Activated naive CD4-positive, alpha-beta T cell treated with anti-CD3 and anti-CD28 coated beads for 36 hours (primary cell): Measurements from ENCODE around the gene MTHFD1L. TPM values are rescaled to one million over a fixed set of nuclear protein-coding genes. Genes with fewer than 3 reads are reported as not detected.

ENCODE experiments used
- CTCF ChIA-PET: fragments of 350-600 bp; sonication (Branson Sonifier 250); formaldehyde crosslinking; loops from one replicate; lab custom pipeline; 2021; ENCODE audit warnings: antibody characterized with exemption; lab: Charles Lee
- DNase-seq: peaks from one replicate; pipeline ENCODE4 v3.0.0-alpha.2; 2020
- H3K27ac Mint-ChIP-seq: one replicate; pipeline ENCODE4 v1.8.0; 2021; ENCODE audit warnings: mild to moderate bottlenecking, mixed read lengths
- H3K27me3 Mint-ChIP-seq: one replicate; pipeline ENCODE4 v1.8.0; 2021; ENCODE audit warnings: low read depth, mixed read lengths
- H3K36me3 Mint-ChIP-seq: one replicate; pipeline ENCODE4 v1.8.0; 2021; ENCODE audit warnings: low read depth, mixed read lengths
- H3K4me1 Mint-ChIP-seq: one replicate; pipeline ENCODE4 v1.8.0; 2021; ENCODE audit warnings: low read depth, mixed read lengths
- H3K4me3 Mint-ChIP-seq: one replicate; pipeline ENCODE4 v1.8.0; 2021; ENCODE audit warnings: mild to moderate bottlenecking, moderate library complexity, mixed read lengths
- H3K9me3 Mint-ChIP-seq: one replicate; pipeline ENCODE4 v1.8.0; 2021; ENCODE audit warnings: mixed read lengths
- intact Hi-C: fragments of 100-400 bp; cut with micrococcal nuclease; formaldehyde crosslinking; loops from one replicate; pipeline ENCODE4 v1.15.1; 2023
- total RNA-seq, 2 experiments: library from RNA; stranded (reverse); gene quantifications; one replicate each; pipeline ENCODE4 v1.2.3, GENCODE V29; 2021

Gene MTHFD1L
- total RNA-seq, 2 experiments from 2014 or later, result 181 to 194 TPM

DNA sequence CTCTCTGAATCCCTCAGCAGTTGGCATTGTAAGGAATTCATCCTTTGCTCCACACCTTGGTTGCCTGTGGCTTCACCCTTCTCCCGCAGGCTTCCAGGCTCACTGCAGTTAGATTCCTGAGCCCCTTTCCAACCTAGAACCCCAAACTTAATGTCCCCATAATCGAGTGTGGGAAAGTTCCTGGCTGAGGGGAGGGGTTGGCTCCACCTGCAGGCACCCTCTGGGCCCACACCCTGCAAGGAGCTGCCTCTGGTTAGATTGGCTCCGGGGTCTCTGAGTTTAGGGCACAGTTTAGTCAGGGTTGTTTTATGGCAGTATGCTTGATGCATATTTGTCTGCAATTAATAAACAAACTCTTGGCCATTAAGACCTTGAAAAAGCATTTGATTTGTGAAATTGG is 63.4 kb downstream of the MTHFD1L start:
- intact Hi-C loops, result no loop called here
- Mint-ChIP-seq H3K36me3 (peaks cover 52% of the 10 kb centered on the region), H3K27ac (no peak overlapping the region), H3K4me1 (no peaks in the 10 kb centered on the region), H3K4me3 (no peak overlapping the region), H3K9me3 (no peaks in the 10 kb centered on the region), H3K27me3 (no peaks in the 10 kb centered on the region)
- no peak for DNase-seq
- CTCF ChIA-PET, result no interaction called here

DNA sequence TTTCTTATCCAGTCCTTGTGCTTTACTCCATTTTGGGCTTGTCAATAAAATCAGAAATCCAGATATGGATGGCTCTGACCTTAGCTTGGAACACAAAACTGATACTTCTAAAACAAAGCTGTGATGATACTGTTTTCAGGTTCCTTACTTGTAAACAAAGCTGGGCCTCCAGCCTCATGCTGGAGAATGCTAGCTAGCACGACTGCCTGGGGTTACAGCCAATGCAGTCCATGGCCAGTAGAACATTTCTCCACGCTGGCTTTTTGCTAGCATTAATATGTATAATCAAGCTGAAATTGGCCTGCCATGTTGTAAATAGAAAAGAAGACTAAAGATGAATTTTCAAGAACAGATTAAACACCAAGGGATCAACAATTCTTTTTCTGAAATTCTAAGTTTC is 63.9 kb downstream of the MTHFD1L start:
- intact Hi-C loops, result no loop called here
- Mint-ChIP-seq H3K9me3 (no peaks in the 10 kb centered on the region), H3K27me3 (no peaks in the 10 kb centered on the region), H3K27ac (no peak overlapping the region), H3K4me3 (no peak overlapping the region), H3K4me1 (no peaks in the 10 kb centered on the region), H3K36me3 (peaks cover 56% of the 10 kb centered on the region)
- CTCF ChIA-PET, result interaction anchor here (1.2 kb wide), 1 partner anchor 85 kb away, joined by 4 read pairs; no protein-coding TSS in a partner anchor
- DNase-seq, result no peak

DNA sequence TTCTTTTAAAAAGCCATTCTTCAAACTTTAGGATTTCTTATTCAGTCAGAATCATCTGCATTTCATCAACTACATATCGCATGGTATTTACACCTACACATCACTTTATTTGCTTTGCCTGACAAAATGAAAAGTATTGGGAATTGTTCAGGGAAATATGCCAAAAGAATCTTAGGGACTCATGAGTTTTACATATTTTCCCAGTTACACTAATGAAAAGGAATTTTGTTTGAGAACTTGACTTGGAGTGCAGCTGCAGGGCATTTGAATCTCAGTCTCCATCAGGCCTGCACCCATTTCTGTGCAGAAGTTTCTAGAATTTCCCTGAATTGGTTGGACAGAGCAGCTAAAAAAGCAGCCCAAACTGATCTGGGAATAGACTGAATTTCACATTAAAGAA is 65.3 kb downstream of the MTHFD1L start:
- no peaks in the 10 kb centered on the region for H3K27me3 Mint-ChIP-seq
- no peaks in the 10 kb centered on the region for H3K9me3 Mint-ChIP-seq
- DNase-seq, result no peak
- H3K36me3 Mint-ChIP-seq, result peaks cover 55% of the 10 kb centered on the region
- H3K4me3 Mint-ChIP-seq, result no peak overlapping the region
- no peak overlapping the region for H3K27ac Mint-ChIP-seq
- no peaks in the 10 kb centered on the region for H3K4me1 Mint-ChIP-seq
- CTCF ChIA-PET, result no interaction called here
- intact Hi-C loops, result no loop called here

DNA sequence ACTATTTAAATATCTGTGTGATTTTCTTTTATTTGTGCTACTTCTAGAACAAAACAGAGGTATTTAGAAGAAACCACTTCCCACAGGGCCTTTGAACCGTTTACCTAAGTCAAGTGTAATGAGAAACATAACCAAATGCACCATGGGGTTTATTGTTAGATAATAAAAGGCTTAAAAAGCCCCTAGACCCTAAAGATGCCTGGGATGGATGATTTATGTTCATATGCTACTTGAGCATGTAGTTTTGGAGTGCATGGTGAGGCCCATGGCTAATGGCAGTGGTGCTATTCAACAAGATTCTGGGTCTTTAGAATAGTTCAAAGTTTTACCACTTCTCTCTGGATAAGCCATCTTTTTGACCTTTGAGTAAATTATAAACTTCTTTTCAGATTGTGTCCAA is 65.9 kb downstream of the MTHFD1L start:
- no peaks in the 10 kb centered on the region for H3K27me3 Mint-ChIP-seq
- H3K27ac Mint-ChIP-seq, result no peak overlapping the region
- no peak overlapping the region for H3K4me3 Mint-ChIP-seq
- DNase-seq, result no peak
- H3K9me3 Mint-ChIP-seq, result no peaks in the 10 kb centered on the region
- intact Hi-C loops, result no loop called here
- no peaks in the 10 kb centered on the region for H3K4me1 Mint-ChIP-seq
- peaks cover 54% of the 10 kb centered on the region for H3K36me3 Mint-ChIP-seq
- CTCF ChIA-PET, result no interaction called here

DNA sequence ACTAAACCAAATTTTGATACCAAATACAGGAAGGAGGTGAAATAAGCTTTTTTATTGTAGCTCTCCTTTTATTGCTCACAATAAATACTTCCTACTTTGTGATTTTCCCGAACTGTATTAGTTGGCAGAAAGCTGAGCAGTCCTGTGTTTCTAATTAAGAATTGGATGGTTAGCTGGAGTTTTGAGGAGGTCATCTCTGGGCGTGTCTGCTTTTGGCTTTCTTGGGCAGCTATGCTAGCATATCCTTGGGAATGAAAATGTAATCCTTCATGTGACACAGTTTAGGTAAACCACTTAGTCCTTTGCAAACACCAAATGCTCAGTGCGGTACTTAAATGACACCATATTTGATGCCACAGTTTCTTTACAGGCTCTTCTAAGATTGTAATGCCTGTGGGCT is 67.5 kb downstream of the MTHFD1L start:
- Mint-ChIP-seq H3K9me3 (no peaks in the 10 kb centered on the region), H3K27ac (no peak overlapping the region), H3K4me3 (no peak overlapping the region), H3K27me3 (no peaks in the 10 kb centered on the region), H3K4me1 (no peaks in the 10 kb centered on the region), H3K36me3 (peaks cover 59% of the 10 kb centered on the region)
- DNase-seq, result no peak
- CTCF ChIA-PET, result interaction anchor here (0.6 to 1.5 kb wide), 2 partner anchors 41 to 230 kb away, joined by 3 read pairs; no protein-coding TSS in a partner anchor
- intact Hi-C loops, result no loop called here

DNA sequence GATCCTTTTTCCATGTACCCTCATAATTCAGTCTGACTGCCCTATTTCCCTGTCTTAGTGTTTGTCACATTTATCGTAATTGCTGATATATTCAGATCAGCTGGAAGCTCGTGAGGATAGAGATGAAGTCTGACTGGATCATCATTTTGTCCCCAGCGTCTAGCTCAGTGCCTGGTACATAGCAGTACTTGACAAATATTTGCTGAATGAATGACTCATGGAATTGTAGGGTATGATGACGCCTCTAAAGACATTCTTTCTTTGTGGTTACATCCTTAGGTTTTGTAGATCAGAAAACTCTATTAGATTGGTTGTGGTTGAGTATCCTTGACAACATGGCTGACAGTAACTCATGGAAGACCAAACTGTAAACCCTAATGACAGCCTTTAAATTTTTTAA is 68.9 kb downstream of the MTHFD1L start:
- Mint-ChIP-seq H3K4me3 (no peak overlapping the region), H3K27ac (no peak overlapping the region), H3K27me3 (no peaks in the 10 kb centered on the region), H3K4me1 (no peaks in the 10 kb centered on the region), H3K36me3 (peaks cover 66% of the 10 kb centered on the region), H3K9me3 (no peaks in the 10 kb centered on the region)
- intact Hi-C loops, result no loop called here
- CTCF ChIA-PET, result no interaction called here
- DNase-seq, result no peak

DNA sequence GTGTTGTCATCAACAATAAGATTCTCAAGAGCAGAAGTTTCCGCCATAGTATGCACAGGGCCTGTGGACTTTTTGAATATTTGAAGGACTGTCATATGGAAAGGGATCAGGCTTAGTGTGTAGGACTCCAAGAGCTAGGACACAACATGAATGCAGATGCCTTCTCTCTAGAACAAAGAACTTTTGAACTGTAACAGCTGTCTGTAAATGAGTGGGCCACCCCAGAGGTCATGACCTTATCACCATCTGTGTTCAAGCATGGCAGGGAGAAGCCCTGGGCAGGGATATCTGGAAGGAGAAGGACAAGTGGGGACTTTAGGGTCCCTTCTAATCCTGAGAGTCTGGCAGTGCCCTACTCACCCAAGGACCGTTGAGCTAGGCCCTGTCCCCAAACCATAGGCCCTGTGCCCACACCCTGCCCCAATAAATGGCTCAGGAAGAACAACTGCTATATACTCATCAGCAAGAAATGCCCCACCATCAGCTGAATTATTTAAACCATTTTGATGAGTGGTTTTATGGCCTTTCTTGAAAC is 70.6 kb downstream of the MTHFD1L start:
- Mint-ChIP-seq H3K36me3 (peaks cover 75% of the 10 kb centered on the region), H3K27ac (no peak overlapping the region), H3K4me3 (no peak overlapping the region), H3K9me3 (no peaks in the 10 kb centered on the region), H3K4me1 (no peaks in the 10 kb centered on the region), H3K27me3 (no peaks in the 10 kb centered on the region)
- intact Hi-C loops, result no loop called here
- CTCF ChIA-PET, result no interaction called here
- DNase-seq, result no peak

DNA sequence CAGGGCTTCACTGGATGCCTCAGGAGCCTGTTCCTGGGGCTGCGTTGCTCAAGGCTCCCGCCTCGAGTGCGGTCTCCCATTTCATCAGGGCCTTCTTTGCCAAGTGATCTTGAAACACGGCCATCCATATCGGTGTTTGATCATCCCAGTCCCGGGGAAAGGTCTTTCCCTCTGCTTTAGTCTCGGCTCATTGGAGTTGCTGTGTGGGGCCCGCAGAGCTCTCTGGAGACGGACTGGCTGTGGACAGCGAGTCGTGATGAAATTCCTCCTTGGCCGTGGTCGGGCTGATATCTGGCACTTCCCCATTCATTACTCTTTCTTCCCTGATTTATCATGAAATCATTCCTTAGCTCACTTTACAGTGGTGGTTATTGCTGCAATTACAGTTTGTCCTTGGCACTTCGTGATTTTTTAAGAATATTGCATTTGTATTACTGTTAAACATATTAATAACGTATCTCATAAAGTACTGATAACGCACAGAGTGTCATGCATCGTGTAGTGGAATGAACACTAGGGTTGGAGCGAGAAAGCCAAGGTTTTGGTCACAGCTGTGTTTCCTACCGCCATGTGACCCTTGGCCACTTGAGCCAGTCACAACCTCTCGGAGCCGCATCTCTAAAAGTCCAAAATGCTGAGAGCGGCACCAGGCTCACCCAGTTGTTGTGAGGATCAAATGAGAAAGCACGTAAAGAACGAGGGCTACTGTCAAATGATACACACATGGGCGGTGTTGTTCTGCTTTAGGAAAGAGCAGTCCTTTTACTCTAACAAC is 71.8 kb downstream of the MTHFD1L start:
- no peaks in the 10 kb centered on the region for H3K4me1 Mint-ChIP-seq
- CTCF ChIA-PET, result no interaction called here
- no peak overlapping the region for H3K27ac Mint-ChIP-seq
- no peaks in the 10 kb centered on the region for H3K9me3 Mint-ChIP-seq
- intact Hi-C loops, result no loop called here
- H3K36me3 Mint-ChIP-seq, result peaks cover 79% of the 10 kb centered on the region
- no peaks in the 10 kb centered on the region for H3K27me3 Mint-ChIP-seq
- no peak overlapping the region for H3K4me3 Mint-ChIP-seq
- DNase-seq, result no peak

DNA sequence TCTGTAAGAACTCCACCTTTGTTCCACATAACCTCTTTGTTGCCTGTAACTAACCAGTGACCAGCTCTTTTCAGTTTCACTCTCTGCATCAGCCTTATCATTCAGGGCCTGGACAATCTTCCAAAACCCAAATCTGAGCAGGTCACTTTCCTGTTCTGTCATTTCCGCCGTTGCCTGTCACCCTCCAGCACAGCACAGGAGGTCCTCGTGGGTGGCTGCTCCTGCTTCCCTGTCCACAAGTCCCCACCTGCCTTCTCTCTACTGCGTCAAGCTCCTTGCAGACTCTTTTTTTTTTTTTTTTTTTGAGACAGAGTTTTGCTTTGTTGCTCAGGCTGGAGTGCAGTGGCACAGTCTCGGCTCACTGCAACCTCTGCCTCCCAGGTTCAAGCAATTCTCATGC is 73.9 kb downstream of the MTHFD1L start:
- DNase-seq, result no peak
- H3K4me1 Mint-ChIP-seq, result no peaks in the 10 kb centered on the region
- H3K9me3 Mint-ChIP-seq, result no peaks in the 10 kb centered on the region
- intact Hi-C loops, result no loop called here
- H3K4me3 Mint-ChIP-seq, result no peak overlapping the region
- H3K27ac Mint-ChIP-seq, result no peak overlapping the region
- CTCF ChIA-PET, result no interaction called here
- H3K27me3 Mint-ChIP-seq, result no peaks in the 10 kb centered on the region
- peaks cover 67% of the 10 kb centered on the region for H3K36me3 Mint-ChIP-seq

DNA sequence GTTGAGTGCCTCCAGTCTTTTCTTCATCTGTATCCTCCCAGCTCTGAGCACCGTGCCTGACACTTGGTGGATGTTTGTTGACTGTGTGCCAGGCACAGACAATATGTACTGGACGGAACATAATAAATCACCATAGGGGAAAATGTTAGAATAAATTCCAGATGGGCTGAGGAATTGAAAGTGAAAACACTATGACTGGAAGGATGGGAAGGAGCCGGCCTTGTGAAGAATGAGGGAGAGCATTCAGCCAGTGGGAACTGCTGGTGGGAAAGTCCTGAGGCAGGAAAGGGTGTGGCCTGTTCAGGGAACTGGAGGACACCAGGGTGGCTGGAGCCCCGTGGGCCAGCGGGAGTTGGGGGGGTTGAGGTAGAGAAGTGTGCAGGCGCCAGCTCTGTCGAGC is 75.4 kb downstream of the MTHFD1L start:
- Mint-ChIP-seq H3K9me3 (no peaks in the 10 kb centered on the region), H3K36me3 (peaks cover 63% of the 10 kb centered on the region), H3K4me1 (no peaks in the 10 kb centered on the region), H3K27me3 (no peaks in the 10 kb centered on the region), H3K4me3 (no peak overlapping the region), H3K27ac (no peak overlapping the region)
- intact Hi-C loops, result no loop called here
- CTCF ChIA-PET, result no interaction called here
- no peak for DNase-seq

DNA sequence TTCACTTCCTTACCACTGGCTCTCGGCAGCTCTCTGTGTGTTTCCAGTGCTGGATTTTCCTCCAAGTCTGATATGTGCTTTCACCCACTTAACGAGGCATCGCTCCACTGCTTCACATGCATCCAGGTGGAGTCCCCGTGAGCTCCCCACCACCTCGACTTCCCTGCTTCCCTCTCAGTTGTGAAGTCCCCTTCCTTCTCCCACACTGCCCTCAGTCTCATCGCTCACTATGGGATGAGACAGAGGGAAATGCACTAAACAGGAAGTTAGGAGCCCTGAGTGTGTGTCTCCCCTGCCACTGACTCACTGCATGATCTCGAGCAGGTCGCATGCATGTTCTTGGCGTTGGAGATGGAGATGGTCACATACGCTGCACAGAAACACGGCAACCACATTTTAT is 84.0 kb downstream of the MTHFD1L start:
- CTCF ChIA-PET, result no interaction called here
- Mint-ChIP-seq H3K4me1 (no peaks in the 10 kb centered on the region), H3K9me3 (no peaks in the 10 kb centered on the region), H3K27me3 (no peaks in the 10 kb centered on the region), H3K4me3 (no peak overlapping the region), H3K36me3 (peaks cover 66% of the 10 kb centered on the region), H3K27ac (no peak overlapping the region)
- no peak for DNase-seq
- intact Hi-C loops, result no loop called here

DNA sequence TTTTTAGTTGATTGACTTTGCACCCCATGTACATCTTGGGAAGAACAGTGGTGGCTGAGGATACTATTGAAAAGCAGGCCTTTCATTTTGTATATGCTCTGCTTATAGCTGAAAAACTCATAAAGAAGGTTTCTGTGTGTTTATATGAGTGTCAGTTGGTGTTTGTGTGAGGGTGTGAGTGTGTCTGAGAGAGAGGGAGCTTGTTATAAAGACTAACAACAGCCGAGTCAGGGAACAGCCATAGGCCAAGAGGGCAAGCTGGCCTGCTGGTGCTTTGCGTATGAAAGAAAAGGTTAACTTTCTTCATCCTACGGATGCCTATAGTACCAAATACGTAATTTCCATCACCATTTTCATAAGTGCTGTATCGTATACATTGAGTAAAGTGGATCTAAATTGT is 88.3 kb downstream of the MTHFD1L start:
- no peak overlapping the region for H3K27ac Mint-ChIP-seq
- no peaks in the 10 kb centered on the region for H3K27me3 Mint-ChIP-seq
- DNase-seq, result no peak
- H3K36me3 Mint-ChIP-seq, result peaks cover 70% of the 10 kb centered on the region
- no peaks in the 10 kb centered on the region for H3K4me1 Mint-ChIP-seq
- CTCF ChIA-PET, result no interaction called here
- H3K9me3 Mint-ChIP-seq, result no peaks in the 10 kb centered on the region
- intact Hi-C loops, result no loop called here
- H3K4me3 Mint-ChIP-seq, result no peak overlapping the region

DNA sequence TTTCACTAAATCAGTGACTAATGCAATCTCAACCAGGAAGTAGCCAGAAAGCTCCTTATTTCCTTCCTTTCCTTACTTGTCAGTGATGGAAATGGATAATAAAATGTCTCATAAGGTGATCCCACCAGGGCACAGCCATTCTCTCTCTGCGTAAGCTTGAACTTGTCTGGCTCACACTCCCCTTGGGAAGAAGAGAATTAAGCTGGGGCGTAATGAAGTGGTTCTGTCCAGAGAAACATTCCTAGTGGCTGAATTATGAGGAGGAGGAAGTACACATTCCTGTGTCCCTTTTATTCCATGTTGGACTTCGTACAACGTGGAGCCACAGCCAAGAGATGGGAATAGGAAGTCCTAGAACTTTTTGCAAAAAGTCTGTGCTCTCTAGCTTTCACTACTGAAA is 93.7 kb downstream of the MTHFD1L start:
- Mint-ChIP-seq H3K4me3 (no peak overlapping the region), H3K27ac (no peak overlapping the region), H3K4me1 (no peaks in the 10 kb centered on the region), H3K36me3 (peaks cover 53% of the 10 kb centered on the region), H3K9me3 (no peaks in the 10 kb centered on the region), H3K27me3 (no peaks in the 10 kb centered on the region)
- no peak for DNase-seq
- CTCF ChIA-PET, result interaction anchor here (0.6 to 1.4 kb wide), 3 partner anchors 39 to 1528 kb away, joined by 3 to 5 read pairs (median 5); no protein-coding TSS in a partner anchor
- intact Hi-C loops, result no loop called here
